ENCODE measurements around the gene AAK1.

- TF ChIP-seq CTCF (IDR thresholded peaks at IDR 0.05; ENCODE audit: low read depth, low read length) = no peak
- no peak for TF ChIP-seq POLR2A (IDR thresholded peaks at IDR 0.05; ENCODE audit: extremely low read depth, insufficient read length)
- no peak for TF ChIP-seq MYC (IDR thresholded peaks at IDR 0.05; ENCODE audit: low read depth, low read length)
Measured at GRCh38 chr2:69469375-69469774, 174.2 kb downstream of the AAK1 start.

Measured in NB4 (cell line).